GM18867 (cell line): ENCODE results near the gene PPIE.
"Not testable (repeated sequence)": the region's sequence is repeated elsewhere in the genome, so short reads cannot be mapped to it uniquely, and the experiment has no call there.

Source experiments
- ATAC-seq: cut with Tn5 transposase; IDR thresholded peaks from one replicate; pipeline ENCODE4 v1.9.1; 2021; ENCODE audit warnings: mild to moderate bottlenecking, moderate library complexity; ENCODE audit not compliant: unreplicated experiment

Gene PPIE

DNA sequence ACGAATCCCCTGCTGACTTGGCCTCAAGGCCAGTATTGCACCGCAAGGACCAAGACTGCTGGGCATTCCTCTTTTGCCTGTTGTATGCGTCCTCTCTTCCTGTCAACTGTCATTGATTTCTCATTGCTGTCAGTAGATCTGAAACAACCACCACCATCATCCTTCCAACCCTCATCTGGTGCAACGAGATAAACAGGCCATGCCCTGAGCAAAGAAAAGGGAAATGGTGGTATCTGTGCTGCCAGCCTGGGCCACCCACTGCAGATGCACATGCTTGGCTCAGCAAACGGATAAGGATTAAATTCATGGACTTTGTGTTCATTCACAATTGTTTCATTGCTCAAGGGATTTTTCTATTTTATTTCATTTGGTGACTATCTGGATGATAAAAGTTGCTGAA lies 18.8 kb downstream of the PPIE start:
- no peak for ATAC-seq

DNA sequence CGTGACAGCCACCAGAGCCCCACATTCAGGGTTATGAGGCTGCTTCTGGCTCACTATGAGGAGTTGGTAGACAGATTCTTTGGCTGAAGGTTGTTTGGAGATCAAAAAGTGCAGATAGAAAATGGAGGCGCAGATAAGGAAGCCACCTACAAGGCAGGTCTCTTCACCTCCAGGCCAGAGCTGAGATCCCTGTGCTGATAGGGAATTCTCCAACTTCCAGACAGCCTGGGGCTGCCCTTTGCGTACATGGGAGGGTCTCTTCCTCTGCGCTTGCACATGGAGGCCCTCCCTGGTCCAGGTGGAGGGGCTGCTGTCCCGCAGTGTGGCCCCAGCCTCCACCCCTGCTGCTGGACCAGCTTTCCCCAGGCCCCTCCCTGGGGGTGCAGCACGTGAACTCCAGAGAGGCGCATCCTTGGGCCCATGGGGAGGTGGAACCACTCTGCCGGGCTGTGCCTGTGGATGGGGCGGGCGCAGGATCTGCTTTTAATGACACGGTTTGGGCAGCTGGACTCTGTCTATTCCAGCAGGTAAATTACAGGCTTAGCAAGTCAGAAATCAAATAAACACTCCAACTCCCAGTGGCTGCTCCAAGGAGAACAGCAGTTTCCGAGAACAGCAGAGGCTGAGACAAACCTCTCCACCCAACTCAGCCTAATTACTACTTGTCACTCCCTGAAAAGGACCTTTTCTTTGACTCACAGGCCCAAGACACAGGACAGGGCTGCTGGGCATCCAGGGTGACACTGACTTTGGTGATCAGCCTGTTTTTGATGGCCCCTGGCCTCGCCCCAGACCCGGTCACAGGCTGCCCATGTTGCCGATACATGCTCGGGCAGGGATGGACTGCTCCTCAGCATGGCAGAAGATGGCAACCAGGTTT lies 20.1 kb downstream of the PPIE start:
- ATAC-seq = no peak

DNA sequence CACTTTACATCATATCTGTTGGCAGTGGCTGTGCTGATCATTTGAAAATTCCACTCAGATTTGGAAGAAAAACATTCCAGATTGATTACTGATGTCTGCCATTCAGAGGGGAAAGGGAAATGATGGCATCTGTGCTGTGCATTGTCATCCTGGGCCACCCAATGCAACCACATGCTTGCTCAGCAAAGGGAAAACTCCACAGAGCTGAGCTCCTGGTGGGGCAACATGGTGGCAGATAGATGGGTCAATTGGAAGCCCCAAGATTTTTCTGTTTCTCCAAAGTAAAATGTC lies 20.7 kb downstream of the PPIE start:
- no peak for ATAC-seq

DNA sequence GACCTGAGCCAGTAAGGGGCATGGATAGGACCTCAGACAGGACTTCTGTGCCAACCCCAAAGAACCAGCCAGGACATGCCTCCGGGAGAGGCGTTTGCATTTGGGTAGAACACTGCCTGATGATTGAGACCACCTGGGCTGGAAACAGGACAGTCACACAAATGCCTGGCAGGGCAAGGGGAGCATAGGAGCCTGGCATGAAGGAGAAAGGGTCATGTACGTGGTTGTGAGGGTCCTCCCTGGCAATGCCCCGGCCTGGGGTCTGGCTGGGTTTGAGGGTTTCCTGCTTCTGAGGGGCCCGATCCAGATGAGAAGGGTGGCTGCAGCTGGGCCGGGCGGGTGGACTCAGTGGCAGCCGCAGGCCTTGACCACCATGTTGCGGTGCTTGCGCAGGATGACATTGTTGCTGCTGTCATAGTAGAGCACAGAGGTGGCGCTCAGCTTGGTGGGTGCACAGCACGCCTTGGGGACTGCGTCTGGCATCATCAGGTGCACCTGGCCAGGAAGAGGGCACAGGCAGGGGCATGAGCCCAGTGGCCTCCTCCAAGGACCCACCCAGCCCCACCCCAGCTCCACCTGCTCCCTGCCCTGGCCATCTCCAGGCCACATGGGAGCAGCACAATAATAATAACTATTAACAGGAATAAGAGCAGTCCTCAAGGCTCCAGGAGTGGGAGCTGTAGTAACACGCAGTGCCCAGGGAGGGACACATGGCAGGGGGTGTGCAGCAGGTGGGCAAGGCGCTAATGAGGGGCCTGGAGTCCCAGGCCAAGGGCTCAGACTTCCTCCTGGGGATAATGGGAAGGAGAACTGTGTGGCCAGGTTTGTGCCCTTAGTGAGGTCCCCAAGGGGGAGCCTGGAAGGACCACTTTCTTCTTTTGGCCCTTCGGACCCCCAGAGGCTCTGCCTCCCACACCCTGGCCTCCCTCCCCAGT lies 21.7 kb downstream of the PPIE start:
- ATAC-seq = no peak

DNA sequence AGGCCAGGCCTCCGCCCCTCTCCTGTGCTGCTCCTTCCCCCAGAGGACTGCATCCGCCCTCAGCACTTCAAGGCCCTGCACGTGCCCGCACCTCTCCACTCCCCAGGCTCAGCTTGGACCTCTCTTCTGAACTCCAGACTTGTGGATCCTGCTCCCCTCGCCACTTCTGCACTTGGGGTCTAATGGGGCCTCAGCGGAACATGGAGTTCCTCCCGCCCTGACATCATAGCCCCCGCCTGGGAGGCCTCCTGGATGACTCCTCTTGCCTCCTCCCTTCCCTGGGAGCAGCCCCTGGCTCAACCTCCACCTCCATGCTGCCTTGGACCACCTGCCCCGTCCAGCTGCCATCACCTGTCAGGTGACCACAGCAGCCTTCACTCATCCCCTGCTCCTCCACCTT lies 22.3 kb downstream of the PPIE start:
- no peak for ATAC-seq

DNA sequence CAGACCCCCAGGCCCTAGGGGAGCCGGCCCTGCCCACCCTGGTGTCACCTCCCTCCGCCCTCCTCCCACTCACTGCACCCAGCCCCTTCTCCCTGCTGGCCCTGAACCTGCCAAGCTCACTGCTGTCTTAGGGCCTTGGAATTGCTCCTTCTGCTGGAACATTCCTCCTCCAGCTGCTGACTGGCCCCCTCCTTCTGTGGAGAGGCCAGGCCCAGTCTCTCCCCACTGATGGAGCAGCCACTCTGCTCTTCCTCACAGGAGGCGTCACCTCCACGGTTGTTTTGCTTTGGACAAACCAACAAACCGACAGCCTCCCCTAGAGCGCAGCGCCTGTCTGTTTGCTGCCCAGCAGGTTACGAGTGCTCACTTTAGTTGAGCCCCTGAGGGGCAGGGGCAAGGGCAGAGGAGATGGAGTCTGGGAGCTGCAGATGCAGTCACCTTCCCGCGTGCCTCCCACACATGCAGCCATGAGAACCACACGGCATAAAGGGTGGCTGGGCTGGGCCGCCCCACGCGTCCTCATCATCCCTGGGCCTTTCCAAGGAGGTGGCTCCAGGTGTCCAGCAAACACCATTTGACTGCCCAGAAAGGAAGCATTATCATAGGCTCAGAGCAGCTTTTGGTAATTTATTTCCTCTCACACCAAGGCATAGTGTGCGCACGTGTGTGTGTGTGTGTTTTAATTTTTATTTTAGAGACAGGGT lies 23.0 kb downstream of the PPIE start:
- no peak for ATAC-seq

DNA sequence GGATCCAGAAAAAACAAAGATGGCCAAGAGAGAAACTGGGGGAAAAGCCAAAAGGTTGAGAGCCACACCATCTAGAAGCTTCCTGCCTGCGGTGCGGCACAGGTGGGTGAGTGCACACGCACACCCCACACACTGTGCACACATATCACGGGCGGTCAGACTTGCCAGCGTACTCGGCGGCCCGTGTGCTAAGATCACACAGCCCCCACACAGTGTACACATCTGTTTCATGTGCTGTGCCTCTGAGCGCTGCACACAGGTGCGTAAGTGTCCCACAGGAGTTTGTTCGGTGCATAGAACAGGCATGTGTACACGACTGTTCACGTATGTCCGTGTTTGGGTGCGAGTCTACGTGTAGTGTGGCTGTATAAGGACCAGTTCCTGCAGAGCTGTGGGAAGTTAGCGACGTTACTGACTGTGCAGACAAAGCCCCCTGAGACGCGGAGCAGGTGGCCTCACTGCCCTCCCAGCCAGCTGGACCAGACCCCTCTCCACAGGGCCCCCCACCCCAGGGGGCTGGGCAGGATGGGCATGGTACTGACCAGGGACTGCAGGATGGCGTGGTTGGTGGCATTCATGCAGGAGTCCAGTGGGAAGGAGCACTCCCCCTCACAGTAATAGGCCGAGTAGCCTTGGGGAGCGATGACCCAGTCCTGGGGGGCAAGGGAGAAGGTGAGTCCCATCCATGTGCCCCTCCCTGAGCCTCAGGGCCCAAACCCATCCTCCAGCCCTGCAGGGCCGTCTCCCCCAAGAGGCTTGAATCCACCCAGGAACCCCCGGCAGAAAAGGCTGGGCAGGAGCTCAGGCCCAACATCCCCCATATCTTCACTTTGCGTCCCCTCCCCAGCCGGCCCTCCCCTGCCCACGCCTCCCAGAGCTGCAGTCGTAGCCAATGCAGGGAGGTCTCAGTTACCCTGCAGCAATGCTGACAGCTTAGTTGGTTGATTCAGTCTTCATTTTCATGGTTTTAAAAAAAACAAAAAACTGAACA lies 24.2 kb downstream of the PPIE start:
- no peak for ATAC-seq

DNA sequence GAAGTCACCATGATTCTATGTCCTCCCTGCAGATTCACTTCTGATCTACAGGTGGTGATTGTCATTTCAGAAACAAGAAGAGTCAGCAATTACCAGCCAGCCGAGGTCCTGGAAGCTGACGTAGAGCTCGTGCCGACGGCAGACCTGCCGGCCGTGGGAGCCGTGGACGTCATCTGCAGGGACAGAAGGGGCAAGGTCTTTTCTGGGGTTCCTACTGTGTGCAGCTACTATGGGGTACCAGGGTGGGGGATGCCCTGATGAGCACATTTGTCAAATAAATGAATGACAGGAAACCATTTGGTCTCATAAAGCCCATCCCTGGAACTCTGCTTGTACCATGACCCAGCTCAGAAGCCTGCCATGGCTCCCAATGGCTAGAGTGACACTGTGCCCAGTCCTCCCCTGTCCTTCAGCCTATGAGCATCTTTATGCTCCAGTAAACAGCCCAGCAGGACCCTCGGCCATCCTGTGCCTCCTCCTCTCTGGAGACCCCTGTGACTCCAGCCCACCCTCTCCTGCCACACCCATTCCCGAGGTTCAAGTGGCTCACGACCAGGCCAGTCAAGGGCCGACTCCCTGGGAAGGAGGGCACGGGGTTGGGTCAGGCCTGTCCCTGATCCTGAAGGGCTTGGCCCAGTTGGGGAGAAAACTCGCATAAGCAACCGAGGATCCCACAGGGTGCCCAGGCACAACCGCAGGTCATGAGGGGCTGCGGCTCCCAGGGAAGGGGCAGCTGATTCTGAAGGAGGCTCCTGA lies 25.1 kb downstream of the PPIE start:
- ATAC-seq = not testable (repeated sequence)

DNA sequence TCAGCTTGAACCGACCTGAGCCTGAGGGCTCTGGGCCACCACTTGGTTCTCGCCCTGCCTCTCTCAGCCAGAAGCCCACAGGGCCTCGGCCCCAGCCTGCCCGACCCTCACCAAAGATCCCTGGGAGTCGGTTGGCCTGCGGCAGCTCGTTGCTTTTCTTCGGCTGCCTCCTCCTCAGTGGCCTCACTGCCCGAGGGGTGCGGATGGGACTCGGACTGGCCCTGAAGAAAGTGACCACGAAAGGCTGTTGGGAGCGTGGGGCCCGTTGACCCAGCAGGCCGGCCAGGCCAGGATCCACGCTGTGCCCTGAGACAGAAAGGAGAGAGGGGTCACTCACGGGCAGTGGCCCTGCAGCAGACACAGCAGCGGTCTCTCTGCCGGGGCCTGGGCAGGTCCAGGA lies 25.8 kb downstream of the PPIE start:
- ATAC-seq = not testable (repeated sequence)

DNA sequence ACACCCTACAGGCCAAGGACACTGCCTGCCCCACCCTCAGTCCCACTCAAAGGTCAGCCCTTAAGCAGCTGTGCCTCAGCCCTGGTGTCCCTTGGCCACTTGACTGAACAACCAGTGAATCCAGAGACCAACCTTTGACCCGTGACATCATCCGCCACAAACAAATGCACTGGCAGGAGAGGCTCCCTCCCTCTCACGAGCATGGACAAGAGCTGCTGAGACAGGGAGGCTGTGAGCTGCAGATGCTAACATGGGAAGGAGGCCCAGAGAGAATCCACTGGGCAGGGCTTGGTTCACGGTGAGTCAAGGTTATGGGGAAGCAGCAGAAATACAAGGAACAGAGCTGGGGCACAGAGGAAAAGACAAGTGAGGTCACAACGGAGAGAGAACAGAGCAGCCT lies 27.8 kb downstream of the PPIE start:
- not testable (repeated sequence) for ATAC-seq

DNA sequence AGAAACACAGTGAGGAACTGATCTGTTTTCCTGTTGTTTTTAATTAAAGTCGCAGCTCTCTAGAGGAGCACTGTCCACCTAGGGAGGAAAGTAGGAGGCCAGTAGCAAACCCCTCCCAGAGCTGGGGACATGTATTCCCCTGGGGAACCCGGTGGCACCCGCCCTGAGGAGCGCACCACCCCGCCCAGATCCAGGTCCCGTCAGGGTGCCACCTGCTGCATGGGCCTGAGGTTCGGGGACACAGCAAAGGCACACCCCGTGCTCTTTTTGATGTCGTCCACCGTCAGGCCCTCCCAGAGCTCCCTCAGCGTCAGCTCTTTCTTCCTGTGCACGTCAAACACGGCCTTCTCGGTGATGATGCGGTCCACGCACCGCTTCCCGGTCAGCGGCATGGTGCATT lies 30.8 kb downstream of the PPIE start:
- ATAC-seq = not testable (repeated sequence)

DNA sequence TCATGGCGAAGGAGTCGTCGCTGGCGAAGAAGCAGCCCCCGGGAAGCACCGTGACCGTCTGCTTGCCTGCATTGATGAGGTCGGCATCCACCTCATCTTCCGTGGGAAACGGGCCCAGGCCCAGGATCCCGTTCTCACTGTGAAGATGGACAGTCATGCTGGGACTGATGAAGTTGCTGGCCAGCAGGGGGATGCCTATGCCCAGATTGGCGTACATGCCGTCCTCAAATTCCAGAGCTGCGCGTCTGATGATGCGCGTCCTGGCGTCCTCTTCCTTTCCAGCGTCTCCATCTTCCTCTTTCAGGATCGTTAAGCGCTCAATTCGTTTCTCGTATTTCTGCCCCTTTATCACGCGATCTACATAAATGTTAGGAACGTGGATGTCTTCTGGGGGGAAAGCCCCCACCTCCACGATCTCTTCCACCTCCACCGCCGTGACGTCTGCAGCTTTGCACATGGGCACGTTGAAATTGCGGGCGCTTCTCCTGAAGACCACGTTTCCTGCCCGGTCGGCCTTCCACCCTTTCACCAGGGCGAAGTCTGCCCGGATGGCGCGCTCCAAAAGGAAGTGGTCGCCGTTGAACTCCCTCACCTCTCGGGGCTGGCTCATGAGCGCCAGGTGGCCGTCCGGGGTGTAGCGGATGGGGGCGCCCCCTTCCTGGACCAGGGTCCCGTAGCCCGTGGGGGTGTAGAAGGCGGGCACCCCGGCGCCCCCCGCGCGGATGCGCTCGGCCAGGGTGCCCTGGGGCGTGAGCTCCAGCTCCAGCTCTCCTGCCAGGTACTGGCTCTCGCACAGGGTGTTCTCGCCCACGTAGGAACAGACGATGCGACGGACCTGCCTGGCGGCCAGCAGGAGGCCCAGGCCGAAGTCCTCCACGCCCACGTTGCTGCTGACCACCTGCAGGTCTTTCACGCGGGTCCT lies 31.7 kb downstream of the PPIE start:
- not testable (repeated sequence) for ATAC-seq

DNA sequence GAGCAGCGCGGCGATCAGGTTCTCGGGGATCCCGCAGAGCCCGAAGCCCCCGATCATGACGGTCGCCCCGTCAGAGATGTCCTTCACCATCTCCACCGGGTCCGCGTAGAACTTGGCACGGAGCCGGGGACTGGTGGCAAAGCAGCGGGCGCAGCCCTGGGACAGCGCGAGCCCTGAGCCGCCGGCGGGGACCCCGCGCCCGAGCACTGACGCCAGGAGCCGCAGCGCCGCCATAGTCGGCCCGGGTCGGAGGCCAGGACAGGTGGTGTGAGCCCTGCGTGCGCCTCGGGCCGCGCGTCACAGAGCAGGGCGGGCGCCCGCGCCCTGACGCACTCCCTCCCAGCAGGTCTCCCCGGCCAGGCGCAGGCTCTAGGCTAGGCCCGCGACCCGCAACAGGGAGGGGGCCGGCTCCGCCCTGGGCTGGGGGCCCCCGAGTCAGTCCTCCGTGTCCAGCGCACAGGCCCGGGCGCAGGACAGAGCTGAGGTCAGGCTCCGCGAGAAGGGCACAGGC lies 32.4 kb downstream of the PPIE start, which contains the start of gene OXCT2:
Gene OXCT2, minus strand, starts transcription at position 327 of the 511 bp plus-strand sequence. Its CDS starts 93 bp downstream, at position 234.
- not testable (repeated sequence) for ATAC-seq

DNA sequence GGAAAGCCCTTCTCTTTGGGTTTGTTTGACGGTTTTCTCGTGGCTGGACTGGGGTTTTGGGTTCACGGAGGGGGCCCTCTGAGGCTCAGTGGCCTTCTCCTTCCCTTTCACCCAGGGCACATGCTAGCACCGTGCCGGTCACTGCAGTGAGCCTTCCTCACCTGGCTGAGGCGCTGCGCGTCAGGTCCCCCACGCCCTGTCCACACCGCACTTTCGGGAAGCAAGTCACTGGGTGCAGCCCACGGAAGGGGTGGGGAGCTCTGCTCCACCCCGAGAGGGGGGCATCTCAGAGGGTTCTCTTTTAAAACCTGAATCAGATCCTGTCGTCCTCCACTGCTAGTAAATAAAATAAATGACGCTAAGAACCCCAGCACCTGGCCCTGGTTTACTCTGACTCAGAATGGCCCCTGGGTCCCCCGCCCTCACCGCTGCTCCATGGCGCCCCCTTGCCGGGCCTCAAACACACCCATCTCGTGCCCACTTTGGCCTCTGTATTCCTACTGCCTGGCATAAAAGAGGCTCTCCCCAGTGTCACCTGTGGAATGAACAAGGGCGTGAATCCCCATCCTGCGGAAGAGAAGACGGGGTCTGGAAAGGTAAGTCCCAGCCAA lies 34.8 kb downstream of the PPIE start:
- ATAC-seq = not testable (repeated sequence)

DNA sequence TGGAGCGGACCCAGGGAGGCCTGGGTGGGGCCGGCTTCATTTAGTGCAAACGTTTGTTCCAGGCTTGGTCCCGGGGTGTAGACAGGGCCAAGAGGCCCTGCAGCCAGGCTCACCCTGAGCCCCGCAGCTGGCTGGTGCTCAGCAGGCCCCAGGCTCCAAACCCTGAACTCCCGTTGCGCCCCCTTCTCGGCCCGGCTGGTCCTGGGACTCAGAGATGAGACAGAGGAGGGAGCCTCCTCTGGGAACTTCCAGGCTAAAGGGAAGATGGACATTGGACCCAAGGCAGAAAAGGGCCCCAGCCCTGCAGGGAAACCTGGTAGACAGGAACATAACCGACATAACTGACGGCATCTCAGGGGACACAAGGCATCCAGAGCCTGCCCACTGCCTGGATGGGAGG lies 36.5 kb downstream of the PPIE start:
- not testable (repeated sequence) for ATAC-seq

DNA sequence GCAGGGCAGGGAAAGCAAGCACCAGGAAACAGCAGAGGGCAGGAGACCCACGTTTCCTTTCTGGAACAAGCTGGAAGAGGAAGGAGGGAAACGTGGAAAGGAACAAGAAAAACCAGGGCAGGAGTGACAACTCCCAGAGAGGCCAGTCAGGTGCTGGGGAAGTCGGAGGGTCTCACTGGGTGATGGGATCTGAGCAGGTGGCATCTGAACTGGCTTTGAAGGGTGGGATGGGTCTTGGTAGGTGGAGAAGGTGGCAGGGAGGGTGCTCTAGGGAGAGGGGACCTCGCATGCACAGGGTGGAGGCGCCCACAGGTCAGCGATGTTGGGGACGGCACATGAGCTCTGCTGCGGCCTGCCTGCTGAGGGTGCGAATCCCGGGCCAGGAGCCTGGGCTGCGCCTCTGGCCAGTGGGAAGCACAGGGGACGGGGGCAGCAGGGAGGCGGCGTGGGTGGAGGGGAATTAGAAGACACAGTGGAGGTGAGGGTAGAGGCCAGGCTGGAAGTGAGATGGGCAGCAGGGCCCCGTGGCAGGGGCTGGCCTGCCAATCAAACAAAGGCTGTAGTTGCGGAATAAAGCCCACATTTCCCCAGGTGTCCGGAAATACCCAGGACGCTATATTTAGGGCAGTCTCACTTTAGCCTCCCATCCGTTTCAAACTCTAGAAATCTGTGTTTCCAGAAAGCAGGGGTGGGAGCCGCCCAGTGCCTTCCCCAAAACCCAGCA lies 37.2 kb downstream of the PPIE start:
- ATAC-seq = not testable (repeated sequence)

DNA sequence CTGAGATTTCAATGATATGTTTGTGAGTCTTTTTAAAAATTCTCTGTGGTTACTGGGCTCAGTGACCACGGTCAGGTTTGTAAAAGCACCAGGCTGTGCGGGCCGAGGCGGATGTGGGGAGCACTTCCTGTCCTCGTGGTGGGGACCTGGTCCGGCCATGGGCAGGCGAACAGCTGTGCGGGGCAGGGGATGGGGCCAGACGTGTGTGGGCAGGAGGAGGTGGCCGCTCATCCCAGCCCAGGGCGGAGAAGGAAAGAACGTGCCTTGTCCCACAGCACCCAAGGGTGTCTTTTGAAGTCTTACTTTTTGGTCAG lies 37.7 kb downstream of the PPIE start:
- no peak for ATAC-seq
